ENCODE results near the gene CEACAM6.

- TF ChIP-seq STAT6 (CRISPR knock-in tag; IDR thresholded peaks at IDR 0.05) (no peak), ASH1L (IDR thresholded peaks at IDR 0.05; ENCODE audit: borderline replicate concordance, low read depth, partially characterized antibody) (no peak), THRA (IDR thresholded peaks at IDR 0.05) (no peak), SMARCB1 (IDR thresholded peaks at IDR 0.05; ENCODE audit: insufficient read length, low read depth) (no peak), YY1 (IDR thresholded peaks at IDR 0.05; ENCODE audit: borderline replicate concordance in 1 of 3, control insufficient read depth in 1 of 3, extremely low read depth in 1 of 3, insufficient read depth in 3 of 3, insufficient read length in 1 of 3, insufficient replicate concordance in 2 of 3, low read depth in 1 of 3, low read length in 2 of 3) (no peak), ZNF232 (CRISPR knock-in tag; IDR thresholded peaks at IDR 0.05) (no peak), ZSCAN29 (IDR thresholded peaks at IDR 0.05) (no peak), MAX (CRISPR knock-in tag; IDR thresholded peaks at IDR 0.05) (no peak), RAD51 (IDR thresholded peaks at IDR 0.05; ENCODE audit: borderline replicate concordance, low read depth) (no peak), TAF15 (IDR thresholded peaks at IDR 0.05; ENCODE audit: low read depth, low read length) (no peak), TARDBP (IDR thresholded peaks at IDR 0.05) (no peak)
- TF ChIP-seq, protein P1, sequence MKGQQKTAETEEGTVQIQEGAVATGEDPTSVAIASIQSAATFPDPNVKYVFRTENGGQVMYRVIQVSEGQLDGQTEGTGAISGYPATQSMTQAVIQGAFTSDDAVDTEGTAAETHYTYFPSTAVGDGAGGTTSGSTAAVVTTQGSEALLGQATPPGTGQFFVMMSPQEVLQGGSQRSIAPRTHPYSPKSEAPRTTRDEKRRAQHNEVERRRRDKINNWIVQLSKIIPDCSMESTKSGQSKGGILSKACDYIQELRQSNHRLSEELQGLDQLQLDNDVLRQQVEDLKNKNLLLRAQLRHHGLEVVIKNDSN (CRISPR knock-in tag; IDR thresholded peaks at IDR 0.05), result no peak
- TF ChIP-seq, protein P2, sequence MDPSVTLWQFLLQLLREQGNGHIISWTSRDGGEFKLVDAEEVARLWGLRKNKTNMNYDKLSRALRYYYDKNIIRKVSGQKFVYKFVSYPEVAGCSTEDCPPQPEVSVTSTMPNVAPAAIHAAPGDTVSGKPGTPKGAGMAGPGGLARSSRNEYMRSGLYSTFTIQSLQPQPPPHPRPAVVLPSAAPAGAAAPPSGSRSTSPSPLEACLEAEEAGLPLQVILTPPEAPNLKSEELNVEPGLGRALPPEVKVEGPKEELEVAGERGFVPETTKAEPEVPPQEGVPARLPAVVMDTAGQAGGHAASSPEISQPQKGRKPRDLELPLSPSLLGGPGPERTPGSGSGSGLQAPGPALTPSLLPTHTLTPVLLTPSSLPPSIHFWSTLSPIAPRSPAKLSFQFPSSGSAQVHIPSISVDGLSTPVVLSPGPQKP (CRISPR knock-in tag; IDR thresholded peaks at IDR 0.05), result no peak
Observed at GRCh38 chr19:41734156-41734555, 21.2 kb upstream of the CEACAM6 start.
